ENCODE data around the gene GRP. TPM values are rescaled to one million over a fixed set of nuclear protein-coding genes. Genes with fewer than 3 reads are reported as not detected.
"Not testable (repeated sequence)": the region's sequence is repeated elsewhere in the genome, so short reads cannot be mapped to it uniquely, and the experiment has no call there.

The GRP gene
- total and polyA plus RNA-seq, 3 donors from 2014 or later: 0.37 to 3.0 (median 2.9) TPM

GRCh38 chr18:59249199-59249774 is 29.3 kb downstream of the GRP start:
- intact Hi-C loops (cut with DNase I; ENCODE audit: low total_unique reads): no loop called here
- H3K36me3 ChIP-seq (ENCODE audit: low read depth, missing control alignments): no peaks in the 10 kb centered on the region
- H3K27me3 ChIP-seq: no peaks in the 10 kb centered on the region
- H3K27ac ChIP-seq: no peak overlapping the region
- no peak for TF ChIP-seq POLR2A (IDR thresholded peaks at IDR 0.05)
- TF ChIP-seq CTCF (IDR thresholded peaks at IDR 0.05): peak in 2 of 3 experiments; percentile 49 to 63
- H3K4me3 ChIP-seq: no peak overlapping the region
- WGBS, 2 donors: 6 to 15% methylated on average over 5 of the region's 5 CpGs
- no peaks in the 10 kb centered on the region for H3K4me1 ChIP-seq
- no peaks in the 10 kb centered on the region for H3K9me3 ChIP-seq
- DNase-seq: peak; percentile 72

DNA sequence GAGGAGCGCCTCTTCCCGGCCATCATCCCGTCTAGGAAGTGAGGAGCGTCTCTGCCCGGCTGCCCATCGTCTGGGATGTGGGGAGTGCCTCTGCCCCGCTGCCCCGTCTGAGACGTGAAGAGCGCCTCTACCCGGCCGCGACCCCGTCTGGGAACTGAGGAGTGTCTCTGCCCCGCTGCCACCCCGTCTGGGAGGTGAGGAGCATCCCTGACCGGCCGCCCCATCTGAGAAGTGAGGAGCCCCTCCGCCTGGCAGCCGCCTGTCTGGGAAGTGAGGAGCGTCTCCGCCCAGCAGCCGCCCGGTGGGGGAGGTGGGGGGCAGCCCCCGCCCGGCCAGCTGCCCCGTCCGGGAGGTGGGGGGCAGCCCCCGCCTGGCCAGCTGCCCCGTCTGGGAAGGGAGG is 35.5 kb downstream of the GRP start:
- H3K27ac ChIP-seq; H3K4me3 ChIP-seq; H3K9me3 ChIP-seq; H3K4me1 ChIP-seq; H3K27me3 ChIP-seq; H3K36me3 ChIP-seq (ENCODE audit: low read depth, missing control alignments); DNase-seq; intact Hi-C loops (cut with DNase I; ENCODE audit: low total_unique reads): not testable (repeated sequence)
- WGBS, 2 donors: 73 to 83% methylated on average over 3 to 15 of the region's 30 CpGs

DNA sequence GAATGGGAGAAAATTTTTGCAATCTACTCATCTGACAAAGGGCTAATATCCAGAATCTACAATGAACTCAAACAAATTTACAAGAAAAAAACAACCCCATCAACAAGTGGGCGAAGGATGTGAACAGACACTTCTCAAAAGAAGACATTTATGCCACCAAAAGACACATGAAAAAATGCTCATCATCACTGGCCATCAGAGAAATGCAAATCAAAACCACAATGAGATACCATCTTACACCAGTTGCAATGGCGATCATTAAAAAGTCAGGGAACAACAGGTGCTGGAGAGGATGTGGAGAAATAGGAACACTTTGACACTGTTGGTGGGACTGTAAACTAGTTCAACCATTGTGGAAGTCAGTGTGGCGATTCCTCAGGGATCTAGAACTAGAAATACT is 41.9 kb downstream of the GRP start:
- H3K4me3 ChIP-seq; DNase-seq; H3K27ac ChIP-seq; H3K27me3 ChIP-seq; H3K4me1 ChIP-seq; H3K36me3 ChIP-seq (ENCODE audit: low read depth, missing control alignments); intact Hi-C loops (cut with DNase I; ENCODE audit: low total_unique reads); H3K9me3 ChIP-seq: not testable (repeated sequence)
- 86 to 87% methylated on average over 3 of the region's 3 CpGs for WGBS, 2 donors

GRCh38 chr18:59262243-59262642 is 42.3 kb downstream of the GRP start:
- H3K27me3 ChIP-seq; H3K4me1 ChIP-seq; H3K9me3 ChIP-seq; H3K36me3 ChIP-seq (ENCODE audit: low read depth, missing control alignments); DNase-seq; H3K27ac ChIP-seq; H3K4me3 ChIP-seq; intact Hi-C loops (cut with DNase I; ENCODE audit: low total_unique reads): not testable (repeated sequence)
- WGBS, 2 donors: 85 to 87% methylated on average over 2 of the region's 2 CpGs

GRCh38 chr18:59263661-59264060 is 43.7 kb downstream of the GRP start:
- Histone ChIP-seq H3K27me3 (no peaks in the 10 kb centered on the region), H3K4me1 (peaks cover 7% of the 10 kb centered on the region), H3K27ac (no peak overlapping the region), H3K4me3 (no peak overlapping the region), H3K9me3 (no peaks in the 10 kb centered on the region), H3K36me3 (ENCODE audit: low read depth, missing control alignments) (no peaks in the 10 kb centered on the region)
- 3 to 4% methylated on average over 16 of the region's 16 CpGs for WGBS, 2 donors
- no peak for DNase-seq
- TF ChIP-seq CTCF (IDR thresholded peaks at IDR 0.05) (no peak), POLR2A (IDR thresholded peaks at IDR 0.05) (no peak)
- intact Hi-C loops (cut with DNase I; ENCODE audit: low total_unique reads): no loop called here

GRCh38 chr18:59264121-59264571 is 44.2 kb downstream of the GRP start:
- H3K27ac ChIP-seq: no peak overlapping the region
- intact Hi-C loops (cut with DNase I; ENCODE audit: low total_unique reads): no loop called here
- H3K36me3 ChIP-seq (ENCODE audit: low read depth, missing control alignments): no peaks in the 10 kb centered on the region
- H3K4me1 ChIP-seq: peaks cover 7% of the 10 kb centered on the region
- no peak overlapping the region for H3K4me3 ChIP-seq
- no peaks in the 10 kb centered on the region for H3K27me3 ChIP-seq
- no peak for TF ChIP-seq POLR2A (IDR thresholded peaks at IDR 0.05)
- TF ChIP-seq CTCF (IDR thresholded peaks at IDR 0.05): no peak
- H3K9me3 ChIP-seq: no peaks in the 10 kb centered on the region
- 2 to 4% methylated on average over 15 to 17 of the region's 17 CpGs for WGBS, 2 donors
- no peak for DNase-seq
